ENCODE measurements around the gene GALNT3. TPM values are rescaled to one million over a fixed set of nuclear protein-coding genes. Genes with fewer than 3 reads are reported as not detected.

GALNT3 gene
- total RNA-seq, 1 donor from 2014 or later, result 1.1 TPM

- DNase-seq (ENCODE audit: low spot score) (no peak), ATAC-seq (no peak)
These were observed 2.9 kb upstream of the GALNT3 start for GRCh38 chr2:165796819-165797530.

- no peak for ATAC-seq
- no peak for DNase-seq (ENCODE audit: low spot score)
These were observed 2.1 kb upstream of the GALNT3 start for GRCh38 chr2:165796129-165796528.

- ATAC-seq, result no peak
- DNase-seq (ENCODE audit: low spot score), result no peak
These were observed 964 bp upstream of the GALNT3 start for GRCh38 chr2:165795011-165795410.

GRCh38 chr2:165794536-165794928 is 485 bp upstream of the GALNT3 start:
- DNase-seq (ENCODE audit: low spot score), result peak; percentile 51
- ATAC-seq, result peak; percentile 54

- no peak for DNase-seq (ENCODE audit: low spot score)
These were observed 777 bp downstream of the GALNT3 start for GRCh38 chr2:165793161-165793778.

DNA sequence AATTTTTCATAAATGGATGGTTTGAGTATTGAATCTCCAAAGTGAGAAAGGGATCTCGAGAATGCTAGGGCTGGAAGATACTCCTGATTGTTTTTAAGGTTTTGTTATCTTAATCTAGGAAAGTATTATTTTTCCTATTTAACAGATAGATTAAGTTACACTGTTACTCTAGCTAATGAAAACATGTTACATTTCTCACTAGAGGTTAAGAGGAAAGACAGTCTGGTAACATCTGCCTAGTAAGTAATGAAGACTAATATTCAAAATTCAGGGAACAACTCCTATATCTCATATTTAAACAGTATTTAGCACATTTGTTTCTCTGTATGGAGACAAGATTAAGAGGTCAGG is 2.0 kb downstream of the GALNT3 start:
- no peak for ATAC-seq
- DNase-seq (ENCODE audit: low spot score), result no peak

More at GRCh38 chr2:165793161-165793778, 777 bp downstream of the GALNT3 start:
- peak; percentile 17 for ATAC-seq

DNA sequence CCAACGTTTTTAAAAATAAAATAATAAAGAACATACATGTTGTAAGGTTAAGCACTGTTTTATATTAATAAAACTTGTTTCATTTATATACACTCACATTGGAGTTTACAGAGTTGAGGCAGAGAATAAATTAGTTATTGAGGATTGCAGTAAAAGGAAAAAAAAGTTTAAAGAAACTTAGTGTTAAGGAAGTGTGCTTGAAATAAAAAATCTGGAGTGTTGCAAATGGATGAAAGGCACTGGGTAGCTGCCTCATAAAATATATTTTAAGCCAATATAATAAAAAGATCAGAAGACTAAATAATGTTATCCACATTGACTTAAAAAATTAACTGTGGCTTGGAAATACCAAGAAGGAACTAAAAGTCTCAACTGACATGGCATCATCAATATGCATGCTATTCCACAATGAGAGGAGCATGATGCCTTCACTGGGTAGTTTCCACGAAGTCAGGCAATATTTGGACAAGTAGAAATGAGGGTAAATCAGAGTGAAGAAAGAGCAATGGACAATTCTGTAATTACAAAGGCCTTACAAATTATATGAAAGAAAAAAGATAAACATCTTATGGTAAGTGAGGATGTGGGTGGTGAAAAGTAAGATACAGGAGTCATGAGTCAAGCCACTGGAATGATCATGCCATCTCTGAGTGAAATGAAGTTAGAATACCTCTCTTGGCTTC is 2.5 kb downstream of the GALNT3 start:
- no peak for DNase-seq (ENCODE audit: low spot score)
- no peak for ATAC-seq

GRCh38 chr2:165790466-165790865 is 3.6 kb downstream of the GALNT3 start:
- DNase-seq (ENCODE audit: low spot score), result no peak
- ATAC-seq, result no peak

DNA sequence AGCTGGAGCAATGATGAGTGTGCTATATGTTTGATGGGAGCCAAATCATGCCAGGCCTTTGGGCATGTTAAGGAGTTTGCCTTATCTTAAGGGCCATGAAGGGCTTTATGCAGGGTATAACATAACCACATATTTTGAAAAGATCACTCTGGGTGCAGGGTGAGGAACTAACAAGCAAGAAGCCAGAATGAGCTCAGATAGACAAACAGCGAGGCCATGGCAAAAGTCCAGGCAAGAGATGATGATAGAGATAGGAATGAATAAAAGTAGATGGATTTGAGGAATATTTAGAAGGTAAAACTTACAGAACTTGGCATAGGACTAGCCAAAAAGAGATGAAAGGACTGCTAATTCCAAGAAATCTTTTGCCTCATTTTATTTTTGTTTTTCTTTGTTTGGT is 6.7 kb downstream of the GALNT3 start:
- ATAC-seq (no peak), DNase-seq (ENCODE audit: low spot score) (no peak)

GRCh38 chr2:165779706-165780105 is 14.3 kb downstream of the GALNT3 start:
- no peak for ATAC-seq
- DNase-seq (ENCODE audit: low spot score), result no peak

DNA sequence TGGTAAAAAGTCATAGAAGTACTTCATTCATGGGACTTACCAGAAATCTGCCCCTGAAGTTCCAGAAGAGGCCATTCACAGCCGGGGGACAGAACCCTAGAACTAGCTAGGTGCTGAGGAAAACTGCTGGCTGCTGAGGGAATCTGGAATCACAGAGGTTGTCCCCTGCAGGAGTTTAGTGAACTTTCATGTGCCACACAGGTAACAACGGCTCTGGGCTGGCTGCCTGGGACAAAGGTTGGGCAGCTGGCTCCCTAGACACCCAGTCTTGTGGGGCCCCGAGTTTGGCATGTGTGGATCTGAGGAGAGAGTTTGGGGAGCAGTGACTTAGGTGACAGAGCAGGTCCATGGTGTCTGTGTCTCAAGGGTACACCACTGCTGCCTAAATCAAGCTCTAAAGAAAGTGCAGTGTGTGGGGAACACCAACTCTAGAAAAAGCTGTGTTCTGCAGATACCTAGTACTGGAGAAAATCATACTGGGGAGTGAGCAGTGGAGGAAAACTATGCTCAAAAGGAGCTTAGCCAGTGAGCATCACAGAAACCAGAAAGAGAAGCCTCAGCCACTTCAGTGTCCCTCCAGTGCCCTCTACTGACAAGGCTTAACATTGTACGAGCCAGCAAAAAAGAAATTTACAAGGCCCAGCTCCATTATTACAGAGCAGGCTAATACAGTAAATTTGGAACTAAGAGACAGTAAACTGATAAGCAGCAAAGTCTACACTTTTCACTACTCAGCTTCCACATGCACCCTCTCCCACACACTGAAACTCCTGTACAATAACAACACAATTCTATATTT is 15.2 kb downstream of the GALNT3 start:
- no peak for DNase-seq (ENCODE audit: low spot score)
- ATAC-seq, result peak; percentile 88

DNA sequence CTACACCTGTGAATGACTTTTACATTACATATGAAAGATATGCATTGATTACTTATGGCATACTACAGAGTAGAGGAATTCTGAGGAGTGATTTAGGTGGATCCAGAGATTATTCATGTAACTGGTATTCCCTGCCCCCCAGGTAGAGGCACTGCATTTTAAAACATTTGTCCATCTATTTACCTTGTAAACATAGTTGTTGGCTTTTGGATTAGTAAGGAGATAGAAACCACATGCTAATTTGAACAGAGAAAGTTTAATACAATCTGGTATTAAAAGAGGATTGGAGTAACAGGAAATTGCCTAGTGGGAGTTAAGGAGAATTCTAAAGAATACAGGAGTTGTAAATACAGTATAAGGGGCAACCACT is 15.9 kb downstream of the GALNT3 start:
- DNase-seq (ENCODE audit: low spot score) (no peak), ATAC-seq (peak; percentile 71)

DNA sequence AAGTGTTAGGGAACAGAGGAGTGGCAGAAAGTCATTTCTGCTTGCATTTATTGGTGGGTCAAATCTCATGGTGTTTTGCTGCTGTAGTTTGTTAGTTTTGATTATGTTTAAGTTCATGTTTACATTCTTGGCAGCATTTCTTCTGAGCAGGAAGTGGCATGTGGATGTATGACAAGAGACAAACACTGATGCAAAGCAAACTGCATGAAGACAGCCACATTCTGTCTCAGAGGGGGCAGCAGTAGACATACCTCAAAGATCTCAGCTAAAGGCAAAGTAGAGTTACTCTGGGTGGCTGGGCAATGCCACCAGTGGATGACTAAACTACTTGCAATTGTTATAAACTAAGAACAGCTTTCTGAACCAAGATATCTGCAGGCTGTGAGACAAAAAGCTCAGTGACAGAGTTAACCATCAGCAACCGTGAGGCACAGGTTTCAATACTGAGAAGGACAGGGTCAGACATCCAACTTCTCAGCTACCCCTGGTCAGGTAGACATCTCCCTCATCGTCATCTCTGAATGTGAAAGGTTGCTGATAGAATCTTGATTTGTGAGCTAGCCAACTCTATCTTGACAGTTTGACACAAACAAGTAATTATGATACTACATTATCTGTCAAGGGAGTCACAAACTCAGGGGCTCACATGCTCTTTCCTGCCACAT is 16.4 kb downstream of the GALNT3 start:
- no peak for ATAC-seq

GRCh38 chr2:165776796-165777195 is 17.3 kb downstream of the GALNT3 start:
- DNase-seq (ENCODE audit: low spot score) (no peak), ATAC-seq (no peak)

More for the DNA sequence above, 16.4 kb downstream of the GALNT3 start:
- no peak for DNase-seq (ENCODE audit: low spot score)

DNA sequence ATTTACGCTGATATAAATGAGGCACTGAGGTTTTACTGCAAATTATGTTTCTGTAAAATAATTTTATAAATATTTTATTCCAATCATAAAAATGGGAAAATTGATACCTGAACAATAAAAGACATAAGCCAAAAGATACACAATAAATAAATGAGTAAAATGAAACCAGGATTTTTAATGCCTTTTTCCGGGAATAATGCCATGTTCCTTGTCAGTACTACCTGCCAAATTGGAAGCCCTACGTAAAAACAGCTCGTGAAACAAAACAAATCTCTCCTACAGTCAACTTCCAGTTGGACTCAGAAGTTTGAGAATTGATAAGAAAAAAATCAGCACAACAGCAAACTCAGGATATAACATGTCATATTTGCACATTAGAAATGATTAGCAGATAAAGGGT is 18.0 kb downstream of the GALNT3 start:
- DNase-seq (ENCODE audit: low spot score), result no peak
- peak; percentile 58 for ATAC-seq

DNA sequence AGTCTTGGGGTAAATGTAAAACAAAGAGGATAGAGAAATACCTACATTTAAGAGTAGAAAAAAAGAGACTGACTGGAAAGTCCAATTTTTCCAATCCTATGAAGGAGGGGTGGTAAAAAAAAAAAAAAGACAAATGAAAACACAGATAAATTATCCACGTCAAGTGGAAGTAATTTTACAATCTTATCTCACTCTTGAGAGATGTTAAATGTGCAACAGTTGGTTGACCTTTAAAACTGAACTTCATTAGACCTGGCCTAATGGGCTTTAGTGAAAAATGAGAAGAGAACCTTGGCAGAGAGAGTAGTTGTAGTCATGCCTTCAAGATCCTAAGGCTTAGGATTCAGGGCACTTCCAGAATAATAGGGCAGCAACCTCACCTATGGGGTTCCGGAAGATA is 20.4 kb downstream of the GALNT3 start:
- ATAC-seq (no peak), DNase-seq (ENCODE audit: low spot score) (no peak)

GRCh38 chr2:165772183-165772582 is 21.9 kb downstream of the GALNT3 start:
- DNase-seq (ENCODE audit: low spot score) (no peak), ATAC-seq (no peak)

- DNase-seq (ENCODE audit: low spot score), result no peak
- ATAC-seq, result peak; percentile 45
These were observed 27.6 kb downstream of the GALNT3 start for GRCh38 chr2:165766326-165766927.

GRCh38 chr2:165762723-165763122 is 31.3 kb downstream of the GALNT3 start:
- ATAC-seq (no peak), DNase-seq (ENCODE audit: low spot score) (no peak)

DNA sequence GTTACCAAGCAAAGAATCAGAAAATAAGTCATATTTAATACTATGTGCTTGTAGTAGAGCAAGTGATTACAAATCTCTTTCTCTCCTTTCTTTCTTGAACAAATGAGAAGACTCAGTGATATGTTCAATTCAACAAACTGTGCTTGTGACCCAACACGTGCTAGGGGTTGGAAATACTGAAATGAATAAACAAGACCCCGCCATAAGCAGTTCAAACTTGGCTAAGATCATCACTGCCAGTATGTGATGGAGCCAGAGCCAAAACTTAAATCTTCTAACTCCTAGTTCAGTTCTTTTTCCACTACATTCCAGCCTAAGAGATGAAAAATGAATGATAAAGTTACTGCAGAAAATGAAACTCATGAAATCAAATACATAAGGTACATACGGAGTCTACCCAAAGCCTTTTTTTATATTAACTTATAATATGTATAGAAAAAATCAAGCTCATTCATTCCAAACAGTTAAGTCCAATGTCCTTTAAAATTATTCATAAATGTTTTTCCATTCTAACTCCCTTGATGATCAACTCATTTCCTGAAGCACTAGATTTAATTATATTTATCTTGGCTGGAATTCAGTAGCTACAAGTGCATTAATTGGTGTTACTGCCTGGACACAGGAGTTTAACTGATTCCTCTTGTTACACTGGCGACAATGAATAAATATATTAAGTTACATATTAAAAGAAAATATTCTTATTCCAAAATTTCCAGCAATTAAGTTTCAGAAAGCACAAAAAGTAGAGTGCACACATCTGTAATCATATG is 36.0 kb downstream of the GALNT3 start:
- DNase-seq (ENCODE audit: low spot score) (no peak), ATAC-seq (no peak)
